ENCODE results near the gene POLD1. TPM values are rescaled to one million over a fixed set of nuclear protein-coding genes. Genes with fewer than 3 reads are reported as not detected.
A peak's percentile ranks its signal among the peaks of the same experiment; 100 is the strongest.

The POLD1 gene
- total RNA-seq, 1 donor from 2014 or later = 18.9 TPM

DNA sequence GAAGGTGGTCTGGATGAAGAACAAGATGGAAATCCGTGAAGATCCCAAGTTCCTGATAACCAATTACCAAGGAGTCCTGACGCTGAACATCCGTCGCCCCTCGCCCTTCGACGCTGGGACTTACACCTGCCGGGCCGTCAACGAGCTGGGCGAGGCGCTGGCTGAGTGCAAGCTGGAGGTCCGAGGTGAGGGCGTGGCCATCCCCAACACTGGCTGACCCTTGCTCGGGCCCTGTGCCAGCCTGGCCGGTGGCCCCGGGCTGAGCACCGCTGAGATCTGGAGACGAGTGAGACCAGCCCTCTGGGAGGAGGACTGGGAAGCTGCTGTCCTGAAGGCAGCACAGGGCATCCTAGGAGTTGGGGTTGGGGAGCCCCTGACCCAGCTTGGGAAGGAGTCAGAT is 80.2 kb downstream of the POLD1 start:
- H3K79me2 ChIP-seq (ENCODE audit: insufficient read depth, low read length) = no peaks in the 10 kb centered on the region
- no peak for FAIRE-seq
- H3K4me1 ChIP-seq (ENCODE audit: insufficient read depth, low read length) = peaks cover 5% of the 10 kb centered on the region
- no peak overlapping the region for H3K9ac ChIP-seq (ENCODE audit: low read length)
- no peaks in the 10 kb centered on the region for H3K27me3 ChIP-seq (ENCODE audit: insufficient read depth, low read length)
- DNase-seq (ENCODE audit: low read depth) = no peak
- no peak for TF ChIP-seq EZH2 (IDR thresholded peaks at IDR 0.05; ENCODE audit: insufficient read depth, low read length)
- TF ChIP-seq, protein P1, sequence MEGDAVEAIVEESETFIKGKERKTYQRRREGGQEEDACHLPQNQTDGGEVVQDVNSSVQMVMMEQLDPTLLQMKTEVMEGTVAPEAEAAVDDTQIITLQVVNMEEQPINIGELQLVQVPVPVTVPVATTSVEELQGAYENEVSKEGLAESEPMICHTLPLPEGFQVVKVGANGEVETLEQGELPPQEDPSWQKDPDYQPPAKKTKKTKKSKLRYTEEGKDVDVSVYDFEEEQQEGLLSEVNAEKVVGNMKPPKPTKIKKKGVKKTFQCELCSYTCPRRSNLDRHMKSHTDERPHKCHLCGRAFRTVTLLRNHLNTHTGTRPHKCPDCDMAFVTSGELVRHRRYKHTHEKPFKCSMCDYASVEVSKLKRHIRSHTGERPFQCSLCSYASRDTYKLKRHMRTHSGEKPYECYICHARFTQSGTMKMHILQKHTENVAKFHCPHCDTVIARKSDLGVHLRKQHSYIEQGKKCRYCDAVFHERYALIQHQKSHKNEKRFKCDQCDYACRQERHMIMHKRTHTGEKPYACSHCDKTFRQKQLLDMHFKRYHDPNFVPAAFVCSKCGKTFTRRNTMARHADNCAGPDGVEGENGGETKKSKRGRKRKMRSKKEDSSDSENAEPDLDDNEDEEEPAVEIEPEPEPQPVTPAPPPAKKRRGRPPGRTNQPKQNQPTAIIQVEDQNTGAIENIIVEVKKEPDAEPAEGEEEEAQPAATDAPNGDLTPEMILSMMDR (IDR thresholded peaks at IDR 0.05; ENCODE audit: insufficient read depth, low read depth, low read length) = no peak
- H3K36me3 ChIP-seq (ENCODE audit: insufficient read depth, low read length) = no peaks in the 10 kb centered on the region
- peaks cover 2% of the 10 kb centered on the region for H3K27me3 Mint-ChIP-seq (ENCODE audit: low read depth, unreplicated experiment)
- no peaks in the 10 kb centered on the region for H3K9me3 ChIP-seq (ENCODE audit: insufficient read depth, low read depth, low read length)
- no peak overlapping the region for H3K27ac ChIP-seq (ENCODE audit: low read depth, low read length)
- no peak overlapping the region for H3K27ac Mint-ChIP-seq (ENCODE audit: unreplicated experiment)
- no peaks in the 10 kb centered on the region for H3K4me1 Mint-ChIP-seq (ENCODE audit: low read depth, unreplicated experiment)
- peaks cover 19% of the 10 kb centered on the region for H3K9me3 Mint-ChIP-seq (ENCODE audit: unreplicated experiment)
- H3K4me3 Mint-ChIP-seq (ENCODE audit: unreplicated experiment) = no peak overlapping the region
- H3K4me3 ChIP-seq (ENCODE audit: insufficient read depth, low read depth, low read length) = no peak overlapping the region
- no peaks in the 10 kb centered on the region for H4K20me1 ChIP-seq (ENCODE audit: insufficient read depth, low read length)
- no peak overlapping the region for H2AFZ ChIP-seq (ENCODE audit: low read depth, low read length)
- H3K4me2 ChIP-seq (ENCODE audit: low read length) = no peak overlapping the region
- no peaks in the 10 kb centered on the region for H3K36me3 Mint-ChIP-seq (ENCODE audit: low read depth, unreplicated experiment)

DNA sequence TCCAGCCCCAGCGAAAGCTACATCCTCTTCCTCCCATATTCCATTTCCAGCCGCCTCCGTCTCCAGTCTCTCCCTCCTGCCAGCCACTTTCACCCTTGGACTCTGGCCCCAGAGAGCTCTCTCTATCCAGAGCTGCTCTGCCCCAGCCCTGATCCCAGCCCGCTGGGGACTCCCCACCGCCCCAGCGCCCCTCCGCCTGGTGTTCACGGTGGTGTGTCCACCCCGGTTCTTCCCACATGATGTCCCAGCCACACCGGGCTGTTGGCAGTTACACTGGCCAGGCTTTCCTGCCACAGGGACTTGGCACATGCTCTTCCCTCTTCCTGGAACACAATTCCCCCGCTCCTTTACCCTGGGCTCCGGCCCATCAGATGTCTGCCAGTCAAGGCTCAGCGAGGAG is 80.9 kb downstream of the POLD1 start:
- Histone ChIP-seq H3K4me3 (ENCODE audit: insufficient read depth, low read depth, low read length) (no peak overlapping the region), H3K9ac (ENCODE audit: low read length) (no peak overlapping the region), H3K79me2 (ENCODE audit: insufficient read depth, low read length) (no peaks in the 10 kb centered on the region), H3K4me2 (ENCODE audit: low read length) (no peak overlapping the region), H3K9me3 (ENCODE audit: insufficient read depth, low read depth, low read length) (no peaks in the 10 kb centered on the region), H3K36me3 (ENCODE audit: insufficient read depth, low read length) (no peaks in the 10 kb centered on the region), H3K27ac (ENCODE audit: low read depth, low read length) (no peak overlapping the region), H4K20me1 (ENCODE audit: insufficient read depth, low read length) (no peaks in the 10 kb centered on the region), H2AFZ (ENCODE audit: low read depth, low read length) (no peak overlapping the region), H3K4me1 (ENCODE audit: insufficient read depth, low read length) (peaks cover 5% of the 10 kb centered on the region), H3K27me3 (ENCODE audit: insufficient read depth, low read length) (no peaks in the 10 kb centered on the region)
- no peak for DNase-seq (ENCODE audit: low read depth)
- TF ChIP-seq, protein P1 (IDR thresholded peaks at IDR 0.05; ENCODE audit: insufficient read depth, low read depth, low read length) = no peak
- no peak for TF ChIP-seq EZH2 (IDR thresholded peaks at IDR 0.05; ENCODE audit: insufficient read depth, low read length)
- no peaks in the 10 kb centered on the region for H3K36me3 Mint-ChIP-seq (ENCODE audit: low read depth, unreplicated experiment)
- H3K4me1 Mint-ChIP-seq (ENCODE audit: low read depth, unreplicated experiment) = no peaks in the 10 kb centered on the region
- no peak overlapping the region for H3K4me3 Mint-ChIP-seq (ENCODE audit: unreplicated experiment)
- peaks cover 2% of the 10 kb centered on the region for H3K27me3 Mint-ChIP-seq (ENCODE audit: low read depth, unreplicated experiment)
- peaks cover 23% of the 10 kb centered on the region for H3K9me3 Mint-ChIP-seq (ENCODE audit: unreplicated experiment)
- no peak overlapping the region for H3K27ac Mint-ChIP-seq (ENCODE audit: unreplicated experiment)
- FAIRE-seq = no peak

DNA sequence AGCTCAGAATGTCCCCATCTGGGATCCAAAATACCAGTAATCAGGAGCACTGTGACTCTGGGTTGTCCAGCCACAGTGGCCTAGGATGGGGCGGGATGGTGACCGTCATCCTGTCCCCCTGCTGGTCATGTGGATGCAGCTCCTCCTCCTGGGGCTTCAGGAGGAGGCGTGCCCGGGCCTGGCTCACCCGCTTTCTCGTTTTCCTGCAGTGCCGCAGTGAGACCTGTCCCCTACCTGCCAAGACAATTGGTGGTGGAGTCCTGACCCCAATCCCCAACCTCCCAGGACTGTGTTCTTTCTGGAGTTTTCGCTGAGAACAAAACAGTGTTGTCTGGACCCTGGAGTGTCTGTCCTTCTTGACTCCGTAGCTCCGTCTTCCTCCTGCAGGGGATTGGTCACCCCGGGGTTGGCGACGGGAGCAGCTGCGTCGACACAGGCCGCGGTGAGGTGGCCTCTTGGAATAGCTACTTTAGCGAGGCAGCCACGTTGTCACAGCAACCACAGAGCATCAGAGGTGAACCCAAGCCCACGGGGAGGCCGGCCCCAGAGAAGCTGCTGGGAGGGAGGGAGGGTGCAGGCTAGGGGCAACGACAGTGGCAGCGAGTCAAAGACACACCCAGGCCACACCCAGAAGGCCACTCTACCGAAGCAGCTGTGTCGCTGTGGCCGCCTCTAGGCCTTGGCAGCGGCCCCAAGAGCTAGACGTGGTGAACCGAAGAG is 82.0 kb downstream of the POLD1 start:
- H3K4me3 Mint-ChIP-seq (ENCODE audit: unreplicated experiment) = no peak overlapping the region
- no peaks in the 10 kb centered on the region for H3K4me1 Mint-ChIP-seq (ENCODE audit: low read depth, unreplicated experiment)
- Histone ChIP-seq H3K4me3 (ENCODE audit: insufficient read depth, low read depth, low read length) (no peak overlapping the region), H3K4me1 (ENCODE audit: insufficient read depth, low read length) (no peaks in the 10 kb centered on the region), H3K9me3 (ENCODE audit: insufficient read depth, low read depth, low read length) (no peaks in the 10 kb centered on the region), H3K36me3 (ENCODE audit: insufficient read depth, low read length) (no peaks in the 10 kb centered on the region), H3K27ac (ENCODE audit: low read depth, low read length) (no peak overlapping the region), H3K79me2 (ENCODE audit: insufficient read depth, low read length) (no peaks in the 10 kb centered on the region), H4K20me1 (ENCODE audit: insufficient read depth, low read length) (no peaks in the 10 kb centered on the region), H2AFZ (ENCODE audit: low read depth, low read length) (peak overlapping the region; percentile 60), H3K9ac (ENCODE audit: low read length) (no peak overlapping the region), H3K27me3 (ENCODE audit: insufficient read depth, low read length) (no peaks in the 10 kb centered on the region), H3K4me2 (ENCODE audit: low read length) (no peak overlapping the region)
- no peak for FAIRE-seq
- peaks cover 23% of the 10 kb centered on the region for H3K9me3 Mint-ChIP-seq (ENCODE audit: unreplicated experiment)
- H3K27me3 Mint-ChIP-seq (ENCODE audit: low read depth, unreplicated experiment) = no peaks in the 10 kb centered on the region
- H3K27ac Mint-ChIP-seq (ENCODE audit: unreplicated experiment) = no peak overlapping the region
- TF ChIP-seq, protein P1 (IDR thresholded peaks at IDR 0.05; ENCODE audit: insufficient read depth, low read depth, low read length) = no peak
- TF ChIP-seq EZH2 (IDR thresholded peaks at IDR 0.05; ENCODE audit: insufficient read depth, low read length) = no peak
- no peak for DNase-seq (ENCODE audit: low read depth)
- no peaks in the 10 kb centered on the region for H3K36me3 Mint-ChIP-seq (ENCODE audit: low read depth, unreplicated experiment)

All from astrocyte (in vitro differentiated cells and primary cell).